Measurements from ENCODE around the gene KRT85.

Gene KRT85

DNA sequence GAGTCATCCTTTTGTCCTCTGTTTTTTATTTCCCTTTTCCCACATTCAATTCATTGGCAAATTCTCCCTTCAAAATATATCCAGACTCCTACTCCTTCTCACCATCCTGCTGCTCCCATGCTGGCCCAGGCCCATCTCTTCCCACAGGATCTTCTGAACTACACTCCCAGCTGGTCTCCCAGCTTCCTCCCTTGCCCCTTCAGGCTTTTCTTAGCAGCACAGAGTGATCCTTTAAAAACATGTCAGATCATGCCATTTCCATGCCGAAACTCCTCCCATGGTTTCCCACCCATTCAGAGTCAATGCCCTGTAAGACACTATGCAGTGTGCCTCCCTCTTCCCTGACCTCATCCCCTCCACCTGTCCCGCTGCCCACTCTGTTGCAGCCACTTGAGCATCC, 20.6 kb upstream of the KRT85 start:
- no peak overlapping the region for H3K4me3 ChIP-seq (ENCODE audit: control insufficient read depth, low read depth, low read length)
- no peak for TF ChIP-seq CTCF (IDR thresholded peaks at IDR 0.05; ENCODE audit: control insufficient read depth, insufficient read depth, low read depth, low read length, missing control alignments)
- no peak for DNase-seq (ENCODE audit: low read depth)

- no peak within 1 kb of the TSS for H3K4me3 ChIP-seq (ENCODE audit: control insufficient read depth, low read depth, low read length)
- TF ChIP-seq CTCF (IDR thresholded peaks at IDR 0.05; ENCODE audit: control insufficient read depth, insufficient read depth, low read depth, low read length, missing control alignments), result no peak
- DNase-seq (ENCODE audit: low read depth), result no peak
These were observed 18.0 kb upstream of the KRT85 start, which contains the start of gene KRT84 for GRCh38 chr12:52385226-52385702. Gene KRT84, minus strand, starts transcription at chr12:52385652. Its CDS starts 67 bp downstream, at chr12:52385585.

DNA sequence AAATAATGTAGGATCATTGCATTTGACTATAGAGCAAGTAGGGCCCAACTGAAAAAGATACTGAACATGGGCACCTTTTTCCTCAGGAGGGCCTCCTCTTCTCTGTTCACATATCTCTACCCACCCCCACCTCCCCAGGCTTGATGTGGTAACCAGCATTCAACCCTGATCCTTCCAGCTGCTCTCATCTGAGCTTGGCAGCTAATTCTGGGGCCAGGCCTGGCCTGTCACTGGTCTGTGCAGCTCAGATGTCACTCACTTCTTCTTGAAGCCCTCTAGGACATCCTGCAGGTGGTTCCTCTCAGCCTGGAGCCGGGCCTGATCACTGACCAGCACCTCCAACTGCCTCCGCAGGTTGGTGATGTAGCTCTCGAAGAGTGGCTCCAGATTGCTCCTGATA, 16.1 kb upstream of the KRT85 start:
- H3K4me3 ChIP-seq (ENCODE audit: control insufficient read depth, low read depth, low read length), result no peak overlapping the region
- no peak for DNase-seq (ENCODE audit: low read depth)
- no peak for TF ChIP-seq CTCF (IDR thresholded peaks at IDR 0.05; ENCODE audit: control insufficient read depth, insufficient read depth, low read depth, low read length, missing control alignments)

DNA sequence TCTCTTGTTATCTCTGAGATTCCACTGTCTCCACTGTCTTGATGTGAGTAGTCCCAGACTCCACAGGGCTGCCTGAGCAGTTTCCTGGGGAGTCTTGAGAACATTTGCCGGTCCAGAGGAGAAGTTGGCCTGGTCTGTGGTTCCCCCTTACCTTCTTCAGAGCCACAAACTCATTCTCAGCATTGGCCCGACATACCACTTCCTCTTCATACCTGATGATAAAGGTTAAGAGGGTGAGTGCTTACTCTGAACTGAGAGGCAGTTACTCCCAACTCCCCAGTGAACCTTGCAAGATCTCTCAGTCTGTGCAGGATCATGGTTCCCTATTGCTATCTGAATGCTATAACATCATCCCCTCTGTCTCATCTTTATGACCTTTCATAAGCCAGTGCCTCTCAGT, 15.6 kb upstream of the KRT85 start:
- TF ChIP-seq CTCF (IDR thresholded peaks at IDR 0.05; ENCODE audit: control insufficient read depth, insufficient read depth, low read depth, low read length, missing control alignments), result no peak
- no peak for DNase-seq (ENCODE audit: low read depth)
- H3K4me3 ChIP-seq (ENCODE audit: control insufficient read depth, low read depth, low read length), result no peak overlapping the region

DNA sequence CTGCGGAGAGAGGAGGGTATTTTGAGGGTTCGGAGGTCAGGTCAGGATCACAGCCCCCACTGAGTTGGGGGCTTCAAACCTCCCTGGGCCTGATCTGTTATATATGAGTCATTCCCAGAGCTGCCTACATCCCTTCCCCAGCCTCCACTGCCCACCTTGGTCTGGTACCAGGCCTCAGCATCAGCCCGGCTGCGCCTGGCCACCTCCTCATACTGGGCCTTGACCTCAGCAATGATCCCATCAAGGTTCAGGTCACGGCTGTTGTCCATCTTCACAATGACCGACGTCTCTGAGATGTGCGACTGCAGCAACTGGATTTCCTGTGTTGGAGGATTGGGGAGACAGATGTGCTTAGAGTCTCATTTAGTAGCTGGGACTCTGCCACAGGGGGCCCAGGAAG, 13.9 kb upstream of the KRT85 start:
- DNase-seq (ENCODE audit: low read depth), result no peak
- H3K4me3 ChIP-seq (ENCODE audit: control insufficient read depth, low read depth, low read length), result no peak overlapping the region
- TF ChIP-seq CTCF (IDR thresholded peaks at IDR 0.05; ENCODE audit: control insufficient read depth, insufficient read depth, low read depth, low read length, missing control alignments), result no peak

- H3K4me3 ChIP-seq (ENCODE audit: control insufficient read depth, low read depth, low read length), result no peak overlapping the region
- DNase-seq (ENCODE audit: low read depth), result no peak
- peak; percentile 67 for TF ChIP-seq CTCF (IDR thresholded peaks at IDR 0.05; ENCODE audit: control insufficient read depth, insufficient read depth, low read depth, low read length, missing control alignments)
These were observed 13.0 kb upstream of the KRT85 start for GRCh38 chr12:52380271-52380694.

DNA sequence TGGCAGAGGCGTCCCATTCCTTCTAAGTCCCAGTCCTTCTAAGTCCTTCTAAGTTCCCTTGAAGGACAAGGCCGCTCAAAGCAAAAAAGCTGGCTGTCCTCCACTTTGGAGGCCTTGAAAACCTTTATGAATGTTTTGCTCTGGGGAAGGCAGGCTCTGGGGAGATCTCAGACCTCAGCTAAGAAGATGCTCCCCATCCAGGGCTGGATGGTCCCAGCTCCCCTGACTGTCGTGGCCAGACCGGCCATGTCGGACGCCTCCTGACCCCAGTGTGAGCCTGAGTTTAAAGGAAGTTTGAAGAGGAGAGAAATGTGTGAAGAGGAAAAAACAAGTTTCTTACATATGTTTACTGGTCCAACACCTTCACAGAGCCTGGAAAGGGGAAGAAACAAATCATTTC, 12.3 kb upstream of the KRT85 start:
- DNase-seq (ENCODE audit: low read depth), result no peak
- H3K4me3 ChIP-seq (ENCODE audit: control insufficient read depth, low read depth, low read length), result no peak overlapping the region
- no peak for TF ChIP-seq CTCF (IDR thresholded peaks at IDR 0.05; ENCODE audit: control insufficient read depth, insufficient read depth, low read depth, low read length, missing control alignments)

Data from AG09309 (cell line).